Effector memory CD4-positive, alpha-beta T cell (primary cell): ENCODE data around the gene JCHAIN.
"Not testable (repeated sequence)": the region's sequence is repeated elsewhere in the genome, so short reads cannot be mapped to it uniquely, and the experiment has no call there.

Source experiments
- DNase-seq, 3 donors: peaks; one replicate each; pipeline ENCODE4 v3.0.0-alpha.2; 2020
- H3K27ac ChIP-seq: 2 replicates; pipeline ENCODE4 v1.7.0; 2013; ENCODE audit warnings: mild to moderate bottlenecking, low read length, moderate library complexity; ENCODE audit not compliant: insufficient read depth, poor library complexity, severe bottlenecking
- H3K27me3 ChIP-seq: replicated peaks from 2 replicates; pipeline ENCODE4 v1.7.0; 2013; ENCODE audit warnings: mild to moderate bottlenecking, low read length; ENCODE audit not compliant: insufficient read depth, control insufficient read depth, poor library complexity, severe bottlenecking
- H3K36me3 ChIP-seq: 2 replicates; pipeline ENCODE4 v1.7.0; 2013; ENCODE audit warnings: mild to moderate bottlenecking, low read length, moderate library complexity; ENCODE audit not compliant: control insufficient read depth, insufficient read depth
- H3K4me1 ChIP-seq: 2 replicates; pipeline ENCODE4 v1.7.0; 2013; ENCODE audit warnings: low read length, mild to moderate bottlenecking; ENCODE audit not compliant: control insufficient read depth, insufficient read depth, poor library complexity, severe bottlenecking
- H3K4me3 ChIP-seq: 2 replicates; pipeline ENCODE4 v1.7.0; 2013; ENCODE audit warnings: low read length, low read depth, mild to moderate bottlenecking; ENCODE audit not compliant: insufficient read depth, poor library complexity, severe bottlenecking
- H3K9me3 ChIP-seq: 2 replicates; pipeline ENCODE4 v1.7.0; 2013; ENCODE audit warnings: mild to moderate bottlenecking, low read length, moderate library complexity; ENCODE audit not compliant: control insufficient read depth

JCHAIN gene

DNA sequence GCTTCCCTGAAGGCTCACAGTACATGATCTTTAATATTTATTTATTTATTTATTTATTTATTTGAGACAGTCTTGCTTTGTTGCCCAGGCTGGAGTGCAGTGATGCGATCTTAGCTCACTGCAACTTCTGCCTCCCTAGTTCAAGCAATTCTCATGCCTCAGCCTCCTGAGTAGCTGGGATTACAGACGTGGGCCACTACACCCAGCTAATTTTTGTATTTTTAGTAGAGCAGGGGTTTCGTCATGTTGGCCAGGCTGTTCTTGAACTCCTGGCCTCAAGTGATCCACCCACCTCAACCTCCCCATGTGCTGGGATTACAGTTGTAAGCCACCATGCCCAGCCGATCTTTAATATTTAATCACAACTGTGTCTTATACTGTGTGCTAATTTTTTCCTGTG, 15.6 kb downstream of the JCHAIN start:
- H3K27ac ChIP-seq, H3K9me3 ChIP-seq, H3K27me3 ChIP-seq: not testable (repeated sequence)

GRCh38 chr4:70640192-70640591, 26.1 kb downstream of the JCHAIN start:
- H3K4me1 ChIP-seq, result no peaks in the 10 kb centered on the region
- H3K36me3 ChIP-seq, result no peaks in the 10 kb centered on the region
- H3K27ac ChIP-seq, result no peak overlapping the region
- no peak for DNase-seq
- H3K9me3 ChIP-seq, result no peaks in the 10 kb centered on the region
- H3K27me3 ChIP-seq, result peaks cover 3% of the 10 kb centered on the region
- H3K4me3 ChIP-seq, result no peak overlapping the region

More for the DNA sequence above, 15.6 kb downstream of the JCHAIN start:
- not testable (repeated sequence) for H3K4me3 ChIP-seq, DNase-seq, H3K36me3 ChIP-seq, H3K4me1 ChIP-seq

- Histone ChIP-seq H3K4me3 (no peak overlapping the region), H3K27me3 (peaks cover 3% of the 10 kb centered on the region), H3K9me3 (no peaks in the 10 kb centered on the region), H3K36me3 (no peaks in the 10 kb centered on the region), H3K4me1 (no peaks in the 10 kb centered on the region), H3K27ac (no peak overlapping the region)
- no peak for DNase-seq
Measured at GRCh38 chr4:70637239-70637913, 28.9 kb downstream of the JCHAIN start.

- Histone ChIP-seq H3K4me3 (no peak overlapping the region), H3K27ac (no peak overlapping the region), H3K27me3 (no peaks in the 10 kb centered on the region), H3K9me3 (no peaks in the 10 kb centered on the region), H3K36me3 (no peaks in the 10 kb centered on the region), H3K4me1 (no peaks in the 10 kb centered on the region)
- DNase-seq, result no peak
Measured at GRCh38 chr4:70634482-70634881, 31.8 kb downstream of the JCHAIN start.

DNA sequence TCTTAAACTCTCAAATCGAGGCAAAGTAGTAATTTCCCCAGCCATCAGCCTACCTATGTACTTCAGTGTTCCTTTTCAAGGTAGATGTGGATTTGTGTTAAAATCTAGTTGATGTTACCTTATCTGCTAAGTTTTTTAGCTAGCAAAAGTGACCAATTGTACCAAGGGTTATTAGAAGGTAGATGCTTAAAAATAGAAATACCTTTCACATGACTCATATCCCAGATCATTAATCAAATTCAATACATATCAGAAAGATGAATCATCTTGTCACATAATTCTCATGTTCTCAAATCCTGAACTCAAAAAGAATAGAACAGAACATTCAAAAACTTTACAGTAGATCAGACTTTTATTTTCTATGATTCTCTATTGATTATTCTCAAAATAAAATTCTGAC, 34.3 kb downstream of the JCHAIN start:
- Histone ChIP-seq H3K27me3 (no peaks in the 10 kb centered on the region), H3K36me3 (no peaks in the 10 kb centered on the region), H3K9me3 (no peaks in the 10 kb centered on the region), H3K27ac (no peak overlapping the region), H3K4me3 (no peak overlapping the region), H3K4me1 (no peaks in the 10 kb centered on the region)
- no peak for DNase-seq

DNA sequence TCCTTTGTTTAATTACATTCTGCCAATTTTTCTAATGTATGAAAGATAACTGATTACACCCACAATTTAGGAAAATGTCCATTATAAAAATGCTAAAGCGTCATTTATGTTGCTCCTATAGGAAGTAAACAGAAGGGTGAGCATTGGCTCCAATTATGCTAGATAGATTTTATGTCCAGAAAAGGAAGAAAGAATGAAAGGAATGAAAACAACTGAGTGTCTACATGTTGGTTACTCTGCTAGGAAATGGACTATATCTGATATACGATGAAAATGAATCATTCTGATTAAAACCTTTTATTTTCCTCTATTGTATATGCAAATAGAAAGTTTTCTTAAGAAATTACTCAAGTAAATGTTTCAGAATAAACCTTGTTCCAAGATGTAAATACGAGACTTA, 36.1 kb downstream of the JCHAIN start:
- Histone ChIP-seq H3K9me3 (no peaks in the 10 kb centered on the region), H3K27ac (no peak overlapping the region)
- no peak for DNase-seq

GRCh38 chr4:70629469-70630090, 36.7 kb downstream of the JCHAIN start:
- no peaks in the 10 kb centered on the region for H3K27me3 ChIP-seq
- no peak overlapping the region for H3K4me3 ChIP-seq
- H3K36me3 ChIP-seq, result no peaks in the 10 kb centered on the region
- no peaks in the 10 kb centered on the region for H3K4me1 ChIP-seq
- DNase-seq, result no peak
- H3K27ac ChIP-seq, result no peak overlapping the region
- no peaks in the 10 kb centered on the region for H3K9me3 ChIP-seq

More for the DNA sequence above, 36.1 kb downstream of the JCHAIN start:
- Histone ChIP-seq H3K4me3 (no peak overlapping the region), H3K4me1 (no peaks in the 10 kb centered on the region), H3K36me3 (no peaks in the 10 kb centered on the region), H3K27me3 (no peaks in the 10 kb centered on the region)

DNA sequence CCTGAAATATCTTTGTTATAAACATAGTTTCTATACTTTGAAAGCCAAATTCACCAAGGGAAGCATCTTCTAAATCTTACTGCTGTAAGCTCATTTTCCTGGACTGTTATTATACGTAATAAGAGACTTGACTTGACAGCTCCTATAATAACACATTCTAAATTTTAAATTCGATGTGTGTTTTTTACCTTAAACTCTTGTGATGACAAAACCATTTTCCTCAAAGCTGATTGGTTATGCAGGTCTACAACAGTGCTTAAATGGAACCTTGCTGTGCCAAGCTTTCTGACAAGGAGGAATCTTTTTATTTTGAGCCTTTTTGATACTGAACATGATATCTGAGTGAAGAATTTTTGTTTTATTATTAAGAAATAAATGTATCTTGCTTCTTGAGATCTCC, 37.9 kb downstream of the JCHAIN start, which contains the start of gene ENAM:
Gene ENAM (plus strand): TSS at position 301 of the 400 bp plus-strand sequence. CDS start 757 bp downstream, outside the sequence.
- Histone ChIP-seq H3K36me3 (no peaks in the 10 kb centered on the region), H3K4me1 (no peaks in the 10 kb centered on the region), H3K27me3 (no peaks in the 10 kb centered on the region), H3K9me3 (no peaks in the 10 kb centered on the region), H3K27ac (no peak within 1 kb of the TSS), H3K4me3 (no peak within 1 kb of the TSS)
- no peak for DNase-seq

DNA sequence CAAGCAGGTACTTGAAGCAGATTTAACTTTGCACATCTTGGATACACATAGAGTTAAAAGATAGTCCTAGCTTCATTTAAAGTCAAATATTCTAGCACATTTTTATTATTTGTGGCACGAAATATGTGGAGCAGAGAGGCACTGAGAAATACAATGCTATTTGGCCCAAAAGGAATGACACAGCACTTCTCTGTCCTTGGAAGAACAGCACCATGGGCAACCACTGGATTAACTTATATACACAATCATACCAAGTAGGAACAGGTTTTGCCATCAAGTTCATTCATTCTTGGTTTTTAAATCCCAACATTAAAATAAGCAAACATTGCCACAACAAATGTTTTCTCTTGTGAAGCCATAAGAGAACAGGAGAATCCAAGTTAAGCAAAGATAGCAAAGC, 38.7 kb downstream of the JCHAIN start:
- Histone ChIP-seq H3K27me3 (no peaks in the 10 kb centered on the region), H3K4me1 (no peaks in the 10 kb centered on the region), H3K4me3 (no peak overlapping the region), H3K9me3 (no peaks in the 10 kb centered on the region), H3K27ac (no peak overlapping the region), H3K36me3 (no peaks in the 10 kb centered on the region)
- no peak for DNase-seq

DNA sequence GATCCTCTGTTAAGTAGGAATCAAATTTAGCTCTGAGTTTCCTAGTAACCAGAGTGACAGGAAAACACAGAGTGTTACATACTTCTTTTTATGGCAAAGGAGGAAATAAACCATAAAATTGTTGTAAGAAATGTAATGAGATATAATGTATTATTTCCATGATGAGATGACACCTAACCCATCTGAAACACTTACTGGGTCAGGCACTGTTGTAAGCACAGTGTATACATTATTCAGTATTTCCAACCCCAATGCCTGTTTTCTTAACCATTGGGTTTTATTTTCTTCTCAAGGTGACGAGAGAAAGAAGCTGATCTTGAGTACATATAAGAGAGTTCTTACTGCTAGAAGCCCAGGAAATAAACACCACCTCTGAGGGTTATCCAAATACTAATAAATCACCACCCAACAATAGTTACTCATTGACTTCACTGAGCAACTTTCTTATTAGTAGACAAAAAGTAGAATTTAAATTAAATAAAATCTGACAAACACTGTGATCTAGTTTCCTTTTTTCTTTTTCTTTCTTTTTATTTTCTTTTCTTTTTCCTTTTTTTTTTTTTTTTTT, 42.0 kb downstream of the JCHAIN start:
- no peak for DNase-seq
- Histone ChIP-seq H3K9me3 (no peaks in the 10 kb centered on the region), H3K27me3 (no peaks in the 10 kb centered on the region), H3K36me3 (no peaks in the 10 kb centered on the region), H3K27ac (no peak overlapping the region), H3K4me1 (no peaks in the 10 kb centered on the region), H3K4me3 (no peak overlapping the region)
